LoVo (cell line): ENCODE data around the gene TRIM40.

Experiments used
- DNase-seq: peaks from one replicate; pipeline ENCODE4 v3.0.0-alpha.2; 2016; ENCODE audit warnings: low spot score

TRIM40 gene

GRCh38 chr6:30149234-30149633 is 13.3 kb downstream of the TRIM40 start:
- DNase-seq, result no peak

- DNase-seq, result peak; percentile 23
Measured at GRCh38 chr6:30149858-30150550, 14.1 kb downstream of the TRIM40 start.

- no peak for DNase-seq
Measured at GRCh38 chr6:30150671-30151395, 14.9 kb downstream of the TRIM40 start.

GRCh38 chr6:30151580-30151979 is 15.6 kb downstream of the TRIM40 start:
- no peak for DNase-seq

GRCh38 chr6:30152016-30152673 is 16.2 kb downstream of the TRIM40 start:
- no peak for DNase-seq

- no peak for DNase-seq
Measured at GRCh38 chr6:30152910-30153610, 17.1 kb downstream of the TRIM40 start.

GRCh38 chr6:30154061-30154460 is 18.1 kb downstream of the TRIM40 start:
- no peak for DNase-seq

- peak; percentile 89 for DNase-seq
Measured at GRCh38 chr6:30154709-30155519, 19.0 kb downstream of the TRIM40 start.

- no peak for DNase-seq
Measured at GRCh38 chr6:30155520-30156261, 19.8 kb downstream of the TRIM40 start.

GRCh38 chr6:30156262-30156599 is 20.3 kb downstream of the TRIM40 start:
- DNase-seq, result peak; percentile 88

- DNase-seq, result no peak
Measured at GRCh38 chr6:30156774-30157173, 20.8 kb downstream of the TRIM40 start.

GRCh38 chr6:30157581-30157980 is 21.6 kb downstream of the TRIM40 start:
- DNase-seq, result no peak

GRCh38 chr6:30157999-30158398 is 22.1 kb downstream of the TRIM40 start:
- no peak for DNase-seq

GRCh38 chr6:30158475-30159040 is 22.6 kb downstream of the TRIM40 start:
- DNase-seq, result no peak

- no peak for DNase-seq
Measured at GRCh38 chr6:30160008-30160784, 24.3 kb downstream of the TRIM40 start.

- DNase-seq, result no peak
Measured at GRCh38 chr6:30160785-30161531, 25.0 kb downstream of the TRIM40 start, which contains the start of gene TRIM10. Gene TRIM10, minus strand, starts transcription at chr6:30161211. Its CDS starts 353 bp downstream, at chr6:30160858.

GRCh38 chr6:30162265-30163089 is 26.5 kb downstream of the TRIM40 start:
- DNase-seq, result no peak
